Fibroblast of skin of left biceps (primary cell): ENCODE measurements around the gene PGAP1.

Experiments used
- DNase-seq, 2 experiments: peaks; one replicate each; pipeline ENCODE4 v3.0.0-alpha.2; 2013; ENCODE audit warnings: low read depth in 2 of 2

PGAP1 gene, protein sequence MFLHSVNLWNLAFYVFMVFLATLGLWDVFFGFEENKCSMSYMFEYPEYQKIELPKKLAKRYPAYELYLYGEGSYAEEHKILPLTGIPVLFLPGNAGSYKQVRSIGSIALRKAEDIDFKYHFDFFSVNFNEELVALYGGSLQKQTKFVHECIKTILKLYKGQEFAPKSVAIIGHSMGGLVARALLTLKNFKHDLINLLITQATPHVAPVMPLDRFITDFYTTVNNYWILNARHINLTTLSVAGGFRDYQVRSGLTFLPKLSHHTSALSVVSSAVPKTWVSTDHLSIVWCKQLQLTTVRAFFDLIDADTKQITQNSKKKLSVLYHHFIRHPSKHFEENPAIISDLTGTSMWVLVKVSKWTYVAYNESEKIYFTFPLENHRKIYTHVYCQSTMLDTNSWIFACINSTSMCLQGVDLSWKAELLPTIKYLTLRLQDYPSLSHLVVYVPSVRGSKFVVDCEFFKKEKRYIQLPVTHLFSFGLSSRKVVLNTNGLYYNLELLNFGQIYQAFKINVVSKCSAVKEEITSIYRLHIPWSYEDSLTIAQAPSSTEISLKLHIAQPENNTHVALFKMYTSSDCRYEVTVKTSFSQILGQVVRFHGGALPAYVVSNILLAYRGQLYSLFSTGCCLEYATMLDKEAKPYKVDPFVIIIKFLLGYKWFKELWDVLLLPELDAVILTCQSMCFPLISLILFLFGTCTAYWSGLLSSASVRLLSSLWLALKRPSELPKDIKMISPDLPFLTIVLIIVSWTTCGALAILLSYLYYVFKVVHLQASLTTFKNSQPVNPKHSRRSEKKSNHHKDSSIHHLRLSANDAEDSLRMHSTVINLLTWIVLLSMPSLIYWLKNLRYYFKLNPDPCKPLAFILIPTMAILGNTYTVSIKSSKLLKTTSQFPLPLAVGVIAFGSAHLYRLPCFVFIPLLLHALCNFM

GRCh38 chr2:196926562-196927375, at the start of gene PGAP1:
PGAP1 (minus strand) TSS chr2:196926707; CDS start chr2:196926616, 91 bp downstream.
- DNase-seq = peak; percentile 78 to 79

- DNase-seq = no peak
Measured at GRCh38 chr2:196974970-196975369, 48.5 kb upstream of the PGAP1 start.

- no peak for DNase-seq
Measured at GRCh38 chr2:196971574-196972279, 45.2 kb upstream of the PGAP1 start.

DNA sequence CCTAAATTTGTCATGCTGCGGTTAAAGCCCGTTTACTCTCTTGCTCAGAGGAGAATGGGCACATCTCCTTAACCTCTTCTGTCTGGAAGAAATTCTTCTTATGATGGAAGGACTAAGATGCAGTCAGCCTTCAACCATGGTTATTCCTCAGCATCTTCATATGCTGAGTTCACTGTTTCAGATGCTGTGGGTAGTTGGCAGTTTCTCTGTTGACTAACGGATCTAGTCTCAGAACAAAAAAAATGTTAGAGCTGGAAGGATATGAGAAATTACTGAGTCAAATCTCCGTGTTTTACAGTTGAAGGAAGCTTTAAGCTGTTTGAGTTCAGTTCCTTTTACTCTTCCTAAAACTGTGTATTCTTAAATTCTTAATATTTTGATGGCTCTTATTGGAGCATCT, 43.6 kb upstream of the PGAP1 start:
- DNase-seq = no peak

GRCh38 chr2:196968516-196968915, 42.0 kb upstream of the PGAP1 start:
- no peak for DNase-seq

DNA sequence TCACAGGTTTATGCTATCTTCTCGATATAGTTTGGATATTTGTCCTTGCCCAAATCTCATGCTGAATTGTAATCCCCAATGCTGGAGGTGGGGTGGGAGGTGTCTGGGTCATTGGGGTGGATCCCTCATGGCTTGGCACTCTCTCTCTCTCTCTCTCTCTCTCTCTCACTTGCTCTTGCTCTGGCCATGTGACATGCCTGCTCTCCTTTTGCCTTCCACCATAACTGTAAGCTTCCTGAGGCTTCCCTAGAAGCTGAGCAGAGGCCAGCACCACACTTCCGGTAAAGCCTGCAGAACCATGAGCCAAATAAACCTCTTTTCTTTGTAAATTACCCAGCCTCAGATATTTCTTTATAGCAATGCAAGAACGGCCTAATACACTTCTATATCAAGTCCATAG, 41.3 kb upstream of the PGAP1 start:
- DNase-seq = no peak

GRCh38 chr2:196967116-196967515, 40.6 kb upstream of the PGAP1 start:
- peak; percentile 25 to 28 for DNase-seq

GRCh38 chr2:196966061-196966460, 39.6 kb upstream of the PGAP1 start:
- DNase-seq = no peak

DNA sequence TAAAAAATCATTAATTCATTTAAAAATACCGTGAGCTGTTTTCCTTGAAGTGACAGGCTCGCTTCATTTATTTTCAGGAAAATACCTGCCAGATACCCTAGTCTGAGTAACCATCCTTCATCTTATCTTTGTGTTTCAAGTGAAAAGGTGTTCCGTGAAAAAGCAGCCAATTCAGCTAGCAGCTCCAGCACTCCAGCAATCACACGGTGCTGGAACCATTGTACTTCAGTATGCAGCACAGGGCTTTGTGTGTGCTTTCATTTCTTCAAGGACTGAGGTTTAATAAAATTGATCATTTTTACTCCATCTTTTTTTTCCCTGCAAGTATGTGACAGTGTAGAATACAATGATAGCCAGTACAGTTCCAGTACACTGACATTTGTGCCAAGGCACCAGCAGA, 39.1 kb upstream of the PGAP1 start:
- no peak for DNase-seq

- DNase-seq = no peak
Measured at GRCh38 chr2:196963961-196964360, 37.5 kb upstream of the PGAP1 start.

GRCh38 chr2:196963043-196963442, 36.5 kb upstream of the PGAP1 start:
- no peak for DNase-seq

- DNase-seq = no peak
Measured at GRCh38 chr2:196962325-196962724, 35.8 kb upstream of the PGAP1 start.

DNA sequence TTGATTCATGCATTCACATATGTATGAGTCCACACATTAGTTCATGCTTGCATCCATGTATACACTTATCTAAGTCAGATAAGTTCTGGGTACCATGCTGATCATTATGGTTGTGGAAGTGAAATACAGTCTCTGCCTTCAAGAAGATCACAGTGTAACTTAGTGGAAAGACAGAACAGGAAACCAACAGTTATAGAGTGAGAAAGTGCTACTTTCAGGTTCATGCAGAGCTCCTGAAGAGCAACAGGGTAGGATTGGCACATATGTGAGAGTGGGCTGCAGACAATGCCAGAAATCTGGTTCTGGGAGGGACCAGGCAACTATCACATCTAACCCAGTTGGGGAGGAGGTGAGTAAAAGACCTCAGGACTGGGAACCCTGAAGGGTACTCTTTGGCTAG, 35.4 kb upstream of the PGAP1 start:
- DNase-seq = no peak

DNA sequence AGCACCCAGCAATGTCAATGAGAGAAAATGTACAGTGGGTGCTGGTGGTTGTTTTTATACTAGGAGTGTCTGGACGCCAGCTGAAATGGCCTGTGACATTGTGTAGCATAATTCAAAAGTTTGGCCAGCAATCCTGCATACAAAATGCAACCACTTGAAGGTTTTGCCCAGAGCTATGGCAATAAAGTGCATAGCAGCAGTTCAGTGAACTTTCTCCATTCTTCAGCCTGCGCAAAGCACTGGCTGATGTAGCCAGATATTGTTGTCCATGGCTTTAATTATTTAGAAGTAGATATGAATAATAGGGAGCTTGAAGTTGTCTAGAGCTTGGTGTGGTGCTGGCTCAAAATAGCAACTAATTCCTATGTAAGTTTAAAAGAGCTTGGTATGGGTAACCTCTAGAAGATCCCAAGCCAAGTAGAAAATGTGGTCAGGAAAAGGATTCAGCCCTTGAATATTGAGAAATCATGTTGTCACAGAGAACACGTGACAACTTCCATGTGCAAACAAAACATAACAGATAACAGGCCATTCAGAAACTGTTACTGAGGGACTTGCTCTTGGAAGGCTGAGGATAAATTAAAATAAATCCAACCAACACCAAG, 33.3 kb upstream of the PGAP1 start:
- DNase-seq = no peak

DNA sequence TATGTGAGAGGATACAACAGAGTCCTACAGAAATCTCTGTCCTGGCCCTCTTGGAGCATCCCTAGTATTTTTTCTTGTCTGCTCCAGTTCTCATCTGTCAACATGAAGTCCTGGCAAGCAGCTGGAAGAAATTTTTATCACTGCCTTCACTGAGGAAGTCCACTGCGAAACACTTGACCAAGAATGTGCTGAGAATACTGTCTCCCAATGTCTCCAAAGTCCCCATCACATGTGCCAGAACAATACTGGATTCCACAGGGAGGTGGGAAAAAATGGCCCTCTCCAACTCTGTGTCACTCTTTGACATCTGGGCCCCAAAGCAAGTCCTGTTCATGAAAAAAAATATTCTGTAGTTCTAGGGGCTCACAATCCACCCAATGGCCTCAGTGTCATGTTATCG, 32.8 kb upstream of the PGAP1 start:
- DNase-seq = no peak

GRCh38 chr2:196957881-196958525, 31.5 kb upstream of the PGAP1 start:
- no peak for DNase-seq

DNA sequence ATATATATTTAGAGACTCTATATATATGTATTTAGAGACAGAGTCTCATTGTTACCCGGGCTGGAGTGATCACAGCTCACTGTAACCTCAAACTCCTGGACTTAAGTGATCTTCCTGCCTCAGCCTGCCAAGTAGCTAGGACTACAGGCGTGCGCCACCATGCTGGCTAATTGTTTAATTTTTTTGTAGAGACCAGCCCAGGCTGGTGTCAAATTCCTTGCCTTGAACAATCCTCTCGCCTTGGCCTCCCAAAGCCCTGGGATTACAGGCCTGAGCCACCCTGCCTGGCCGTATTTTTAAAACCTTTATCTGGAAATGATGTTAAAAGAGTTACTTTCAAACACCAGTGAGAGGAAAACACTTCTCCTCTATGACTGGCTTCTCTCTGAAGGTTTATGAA, 30.9 kb upstream of the PGAP1 start:
- no peak for DNase-seq

DNA sequence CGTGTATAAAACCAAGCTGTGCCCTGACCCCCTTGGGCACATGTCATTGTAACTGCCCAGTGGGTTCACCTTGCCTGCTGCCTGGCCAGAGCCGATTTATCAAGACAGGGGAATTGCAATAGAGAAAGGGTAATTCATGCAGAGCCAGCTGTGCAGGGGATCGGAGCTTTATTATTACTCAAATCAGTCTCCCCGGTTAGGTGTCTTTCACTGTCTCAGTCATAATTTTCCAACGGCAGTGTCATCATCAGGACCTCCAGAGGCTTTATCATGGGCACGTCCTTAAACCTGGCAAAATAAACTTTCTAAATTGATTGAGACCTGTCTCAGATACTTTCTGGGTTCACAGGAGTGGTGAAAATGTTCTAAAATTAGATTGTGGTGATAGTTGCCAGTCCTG, 29.6 kb upstream of the PGAP1 start:
- no peak for DNase-seq

GRCh38 chr2:196955036-196955435, 28.5 kb upstream of the PGAP1 start:
- DNase-seq = no peak

- no peak for DNase-seq
Measured at GRCh38 chr2:196954001-196954400, 27.5 kb upstream of the PGAP1 start.
